ENCODE results near the gene SGTA. TPM values are rescaled to one million over a fixed set of nuclear protein-coding genes. Genes with fewer than 3 reads are reported as not detected.

Gene SGTA
- total and polyA plus RNA-seq, 2 of the 13 experiments (the other 11 are each of a cell fraction or from before 2014, with no cell fraction given): 43.9 to 47.4 TPM

GRCh38 chr19:2785244-2785997, 2.3 kb upstream of the SGTA start, which contains the start of gene THOP1 (continued):
- TF ChIP-seq ZNF572 (CRISPR knock-in tag; IDR thresholded peaks at IDR 0.05) (0 out of 2 replicates have a peak, but pooled peaks have one; percentile 17), ZNF790 (CRISPR knock-in tag; IDR thresholded peaks at IDR 0.05; ENCODE audit: borderline replicate concordance) (peak; percentile 88; the same call in 1 of the 2 replicates), ZNF160 (CRISPR knock-in tag; IDR thresholded peaks at IDR 0.05) (peak; percentile 57; the same call in 1 of the 2 replicates), ZSCAN21 (CRISPR knock-in tag; IDR thresholded peaks at IDR 0.05; ENCODE audit: borderline replicate concordance) (peak; percentile 86; the same call in 1 of the 2 replicates), ZSCAN29 (CRISPR knock-in tag; conservative IDR thresholded peaks at IDR 0.05) (no peak), IRF1 (CRISPR knock-in tag; IDR thresholded peaks at IDR 0.05; ENCODE audit: low read depth) (no peak), ZNF235 (CRISPR knock-in tag; IDR thresholded peaks at IDR 0.05; ENCODE audit: borderline replicate concordance) (peak; percentile 88), KLF15 (CRISPR knock-in tag; IDR thresholded peaks at IDR 0.05; ENCODE audit: borderline replicate concordance) (no peak), ARID5B (CRISPR knock-in tag; IDR thresholded peaks at IDR 0.05) (peak; percentile 36), KMT2A (CRISPR knock-in tag; IDR thresholded peaks at IDR 0.05) (no peak), ZSCAN20 (CRISPR knock-in tag; IDR thresholded peaks at IDR 0.05; ENCODE audit: borderline replicate concordance) (peak; percentile 50), EED (CRISPR knock-in tag; IDR thresholded peaks at IDR 0.05) (peak; percentile 73; the same call in 1 of the 2 replicates), BORCS8-MEF2B (CRISPR knock-in tag; IDR thresholded peaks at IDR 0.05) (no peak), AGO2 (optimal IDR thresholded peaks at IDR 0.05; ENCODE audit: low read depth, low read length) (peak; percentile 29), HCFC1 (IDR thresholded peaks at IDR 0.05; ENCODE audit: low read depth, low read length) (peak; percentile 17; the same call in 1 of the 2 replicates), SP2 (CRISPR knock-in tag; IDR thresholded peaks at IDR 0.05) (peak; percentile 49; the same call in 1 of the 2 replicates), ZNF768 (CRISPR knock-in tag; IDR thresholded peaks at IDR 0.05) (peak; percentile 51; the same call in 1 of the 2 replicates), RERE (CRISPR knock-in tag; IDR thresholded peaks at IDR 0.05; ENCODE audit: low read depth) (no peak), NFIC (IDR thresholded peaks at IDR 0.05; ENCODE audit: low read length) (no peak)

All from HepG2 (cell line).